Spleen (tissue), 11 donors: ENCODE data around the gene SSH2. TPM values are rescaled to one million over a fixed set of nuclear protein-coding genes. Genes with fewer than 3 reads are reported as not detected.

Experiments
- DNase-seq: peaks from one replicate; pipeline ENCODE4 v3.0.0-alpha.2; 2020
- H3K27ac ChIP-seq, 8 donors: fragments of 200-600 bp; sonication (generic) in 7 of 8; 1 replicate in 4 of 8; 2 replicates in 4 of 8; pipeline versions ENCODE4 v1.5.0 to v1.8.0; 2016 to 2021; ENCODE audit warnings: inconsistent platforms in 4 of 8, mild to moderate bottlenecking in 4 of 8, moderate library complexity in 1 of 8
- H3K27me3 ChIP-seq, 7 donors: fragments of 200-600 bp; sonication (generic) in 6 of 7; replicated peaks in 1 of 7; 1 replicate in 4 of 7; 2 replicates in 3 of 7; pipeline versions ENCODE4 v1.5.0 to v1.8.0; 2016 to 2021; ENCODE audit warnings: inconsistent platforms in 3 of 7, mild to moderate bottlenecking in 1 of 7
- H3K36me3 ChIP-seq, 6 donors: fragments of 200-600 bp; sonication (generic) in 5 of 6; 1 replicate in 4 of 6; 2 replicates in 2 of 6; pipeline versions ENCODE4 v1.5.0 to v1.8.0; 2016 to 2021; ENCODE audit warnings: inconsistent platforms in 2 of 6
- H3K4me1 ChIP-seq, 6 donors: fragments of 200-600 bp; sonication (generic) in 5 of 6; 1 replicate in 3 of 6; 2 replicates in 3 of 6; pipeline versions ENCODE4 v1.5.0 to v1.8.0; 2016 to 2021; ENCODE audit warnings: inconsistent platforms in 3 of 6
- H3K4me3 ChIP-seq, 8 donors: fragments of 200-600 bp; sonication (generic) in 7 of 8; 1 replicate in 4 of 8; 2 replicates in 4 of 8; pipeline versions ENCODE4 v1.5.0 to v1.8.0; 2016 to 2021; ENCODE audit warnings: inconsistent platforms in 4 of 8, mild to moderate bottlenecking in 4 of 8, moderate library complexity in 2 of 8
- H3K9me3 ChIP-seq, 8 donors: fragments of 200-600 bp; sonication (generic) in 7 of 8; 1 replicate in 4 of 8; 2 replicates in 4 of 8; pipeline versions ENCODE4 v1.5.0 to v1.8.0; 2016 to 2021; ENCODE audit warnings: inconsistent platforms in 4 of 8
- POLR2A ChIP-seq, 3 donors: fragments of 450-650 bp; IDR thresholded peaks; one replicate each; pipeline ENCODE4 v1.5.1; 2017; ENCODE audit warnings: antibody characterized with exemption in 3 of 3, mild to moderate bottlenecking in 1 of 3
- POLR2AphosphoS5 ChIP-seq, 3 donors: sonication (generic); formaldehyde crosslinking; IDR thresholded peaks; one replicate each; pipeline ENCODE4 v1.5.1; 2017; ENCODE audit warnings: antibody characterized with exemption in 3 of 3
- WGBS, 5 donors: extraction: QIAGEN DNeasy Blood & Tissue Kit in 3 of 5; methylation state at CpG; one replicate each; pipeline versions ENCODE4 v1.1.5 to v1.1.7; 2013 to 2018; 5-methylcytosine and 5-hydroxymethylcytosine counted together
- intact Hi-C: fragments of 100-400 bp; cut with DNase I; formaldehyde crosslinking; loops from one replicate; pipeline ENCODE4 v1.15.0; 2023; ENCODE audit warnings: low total_unique reads
- polyA plus RNA-seq, 3 donors: library from polyadenylated mRNA; stranded (reverse); fragments of 200-250 nt; gene quantifications; one replicate each; pipeline ENCODE4 v1.2.1, GENCODE V29; 2013
- total RNA-seq, 7 donors: library from RNA; depleted of rRNA in 3 of 7; stranded (reverse); fragments of >200 nt in 3 of 7; fragmentation: NEBNext Ultra II Directional in 4 of 7; extraction: Animal tissue kit (Norgen Biotek cat#: 25700) in 4 of 7; gene quantifications; one replicate each; pipeline versions ENCODE4 v1.1.0 to v1.2.1, GENCODE V29; 2016 to 2021
- TF ChIP-seq, protein P1 (sequence below), 11 experiments: fragments of 200-600 bp in 7 of 11; fragments of 450-650 bp in 4 of 11; sonication (generic) in 4 of 11; IDR thresholded peaks in 8 of 11; conservative IDR thresholded peaks in 3 of 11; 1 replicate in 7 of 11; 2 replicates in 4 of 11; pipeline versions ENCODE4 v1.4.0 to v1.8.0; 2016 to 2021; ENCODE audit warnings: antibody characterized with exemption in 11 of 11, inconsistent platforms in 4 of 11, mild to moderate bottlenecking in 1 of 11
- donor health status: healthy with polysubstance abuse.
- donor health status: DM: no; HTN: no; CAD: no; lungs with moderate emphysema.
- donor health status: DM: no; HTN: no; CAD: no.
- donor health status: Bipolar disorder and iron deficiency.
- donor health status: healthy.
- donor health status: DM: no; HTN: no; CAD: no.
- donor health status: DM: yes; HTN: yes; CAD: no.

SSH2 gene
- total and polyA plus RNA-seq, 10 donors = 15.9 to 182 (median 113) TPM

DNA sequence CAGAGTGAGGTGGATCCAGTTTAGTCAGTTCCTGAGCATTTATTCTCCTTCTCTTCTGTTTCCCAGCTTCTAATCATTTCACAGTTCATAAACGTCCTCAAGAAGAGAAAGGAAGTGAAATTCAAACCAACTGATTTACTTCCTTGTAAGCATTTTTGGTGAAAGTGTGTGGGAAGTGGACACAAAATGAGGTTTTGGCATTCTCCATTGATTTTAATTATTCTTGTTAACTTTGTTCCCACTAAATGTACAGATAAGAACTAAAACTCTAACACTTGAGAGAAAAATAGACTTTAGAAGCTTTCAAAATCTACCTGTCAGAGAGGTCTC, 264.6 kb downstream of the SSH2 start:
- no peaks in the 10 kb centered on the region for H3K9me3 ChIP-seq
- no peak overlapping the region for H3K4me3 ChIP-seq
- TF ChIP-seq POLR2A (IDR thresholded peaks at IDR 0.05) (no peak), POLR2AphosphoS5 (IDR thresholded peaks at IDR 0.05) (no peak)
- TF ChIP-seq, protein P1, sequence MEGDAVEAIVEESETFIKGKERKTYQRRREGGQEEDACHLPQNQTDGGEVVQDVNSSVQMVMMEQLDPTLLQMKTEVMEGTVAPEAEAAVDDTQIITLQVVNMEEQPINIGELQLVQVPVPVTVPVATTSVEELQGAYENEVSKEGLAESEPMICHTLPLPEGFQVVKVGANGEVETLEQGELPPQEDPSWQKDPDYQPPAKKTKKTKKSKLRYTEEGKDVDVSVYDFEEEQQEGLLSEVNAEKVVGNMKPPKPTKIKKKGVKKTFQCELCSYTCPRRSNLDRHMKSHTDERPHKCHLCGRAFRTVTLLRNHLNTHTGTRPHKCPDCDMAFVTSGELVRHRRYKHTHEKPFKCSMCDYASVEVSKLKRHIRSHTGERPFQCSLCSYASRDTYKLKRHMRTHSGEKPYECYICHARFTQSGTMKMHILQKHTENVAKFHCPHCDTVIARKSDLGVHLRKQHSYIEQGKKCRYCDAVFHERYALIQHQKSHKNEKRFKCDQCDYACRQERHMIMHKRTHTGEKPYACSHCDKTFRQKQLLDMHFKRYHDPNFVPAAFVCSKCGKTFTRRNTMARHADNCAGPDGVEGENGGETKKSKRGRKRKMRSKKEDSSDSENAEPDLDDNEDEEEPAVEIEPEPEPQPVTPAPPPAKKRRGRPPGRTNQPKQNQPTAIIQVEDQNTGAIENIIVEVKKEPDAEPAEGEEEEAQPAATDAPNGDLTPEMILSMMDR (IDR thresholded peaks at IDR 0.05 in 8 of 11, conservative IDR thresholded peaks at IDR 0.05 in 3 of 11) = no peak
- H3K27ac ChIP-seq = peak overlapping the region in 6 of 8 donors; percentile 19 to 70 (median 57)
- peaks cover 3 to 36% (median 11%) of the 10 kb centered on the region in 6 donors for H3K4me1 ChIP-seq
- H3K27me3 ChIP-seq = no peaks in the 10 kb centered on the region
- H3K36me3 ChIP-seq = peaks cover 2 to 100% (median 70%) of the 10 kb centered on the region in 6 donors
- no peak for DNase-seq
- WGBS, 5 donors = 4 to 17% (median 5%) methylated on average over 1 of the region's 1 CpG
- intact Hi-C loops = no loop called here

DNA sequence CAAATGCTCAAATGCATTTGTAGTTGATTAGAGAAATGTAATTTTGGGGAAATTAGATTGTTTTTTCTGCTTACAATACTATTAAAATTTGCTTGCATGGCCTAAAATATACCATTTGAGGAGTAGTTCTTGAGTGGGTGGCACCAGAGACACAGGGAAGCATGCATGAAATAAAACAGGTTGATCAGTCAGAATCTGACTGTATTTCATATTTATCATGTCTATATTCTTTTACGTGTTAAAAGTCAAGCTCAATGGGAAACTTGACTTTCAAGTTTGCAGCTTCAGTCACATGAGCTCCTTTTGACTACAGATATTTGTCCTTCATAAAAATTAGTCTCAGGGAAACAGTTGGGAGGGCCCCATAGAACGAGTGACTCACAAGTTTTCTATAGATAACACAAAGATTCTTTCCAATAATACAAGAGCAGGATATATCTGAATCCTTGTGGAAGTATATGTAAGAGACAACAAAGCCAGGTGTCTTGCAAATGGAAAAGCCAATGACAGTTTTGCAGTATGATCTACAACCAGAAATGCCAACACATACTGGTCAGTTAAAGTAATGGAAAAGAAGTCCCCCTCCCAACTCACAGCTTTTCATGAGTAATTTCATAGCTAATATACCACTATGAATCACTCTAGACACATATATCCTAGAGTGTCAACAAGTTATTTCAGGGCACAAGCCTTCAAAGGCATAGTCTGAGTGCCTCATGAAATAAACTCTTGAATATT, 265.1 kb downstream of the SSH2 start:
- no peak for DNase-seq
- H3K36me3 ChIP-seq = peaks cover 2 to 100% (median 70%) of the 10 kb centered on the region in 6 donors
- intact Hi-C loops = no loop called here
- H3K27ac ChIP-seq = peak overlapping the region in 6 of 8 donors; percentile 19 to 70 (median 57)
- 54 to 76% (median 71%) methylated on average over 2 of the region's 2 CpGs for WGBS, 5 donors
- no peaks in the 10 kb centered on the region for H3K9me3 ChIP-seq
- H3K4me3 ChIP-seq = no peak overlapping the region
- peaks cover 3 to 36% (median 11%) of the 10 kb centered on the region in 6 donors for H3K4me1 ChIP-seq
- H3K27me3 ChIP-seq = no peaks in the 10 kb centered on the region
- TF ChIP-seq POLR2AphosphoS5 (IDR thresholded peaks at IDR 0.05) = no peak

DNA sequence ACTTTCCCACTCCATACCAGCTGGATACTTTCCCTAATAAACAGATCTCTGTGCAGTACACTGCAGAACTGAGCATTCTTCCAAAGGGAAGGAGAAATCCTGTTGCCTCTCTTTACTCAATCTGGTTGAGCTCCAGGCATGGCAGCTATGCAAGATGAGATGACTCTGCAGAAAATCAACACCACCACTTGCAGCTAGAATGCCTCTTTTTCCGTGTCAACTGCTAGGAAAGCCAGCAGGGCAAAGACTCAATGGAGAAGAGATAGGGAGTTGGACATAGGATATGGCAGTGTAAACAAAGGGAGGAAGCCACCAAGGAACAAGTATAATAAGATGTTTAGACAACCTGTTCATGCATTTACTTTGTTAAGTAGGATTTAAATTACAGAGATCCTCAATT, 266.9 kb downstream of the SSH2 start:
- Histone ChIP-seq H3K4me3 (no peak overlapping the region), H3K36me3 (peaks cover 2 to 100% (median 64%) of the 10 kb centered on the region in 6 donors), H3K27me3 (no peaks in the 10 kb centered on the region), H3K4me1 (peaks cover 3 to 46% (median 11%) of the 10 kb centered on the region in 6 donors), H3K27ac (peak overlapping the region in 2 of 8 donors; percentile 7 to 20), H3K9me3 (no peaks in the 10 kb centered on the region)
- 37 to 50% (median 41%) methylated on average over 1 of the region's 1 CpG for WGBS, 5 donors
- TF ChIP-seq POLR2AphosphoS5 (IDR thresholded peaks at IDR 0.05) = peak in 1 of 3 donors; percentile 23
- TF ChIP-seq, protein P1 (IDR thresholded peaks at IDR 0.05 in 8 of 11, conservative IDR thresholded peaks at IDR 0.05 in 3 of 11) = no peak
- no peak for TF ChIP-seq POLR2A (IDR thresholded peaks at IDR 0.05)
- intact Hi-C loops = no loop called here
- DNase-seq = no peak

DNA sequence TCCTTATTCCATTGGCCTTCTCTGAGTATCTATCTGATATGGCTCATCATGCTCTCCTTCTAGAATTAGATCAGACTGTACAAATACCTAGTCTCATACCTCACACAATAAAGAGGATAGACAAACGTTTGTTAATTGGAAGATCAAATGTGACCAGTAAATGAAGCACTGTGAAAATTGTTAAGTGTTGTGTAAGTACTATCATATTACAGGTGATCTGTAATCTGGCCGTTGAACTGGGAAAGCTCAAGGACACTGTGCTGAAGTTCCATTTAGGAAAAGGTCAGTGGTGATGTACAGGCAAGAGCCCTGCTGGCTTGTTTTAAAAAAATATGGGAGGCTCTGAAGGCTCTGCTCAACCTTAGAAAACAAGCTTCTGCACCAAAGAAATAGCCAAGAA, 268.8 kb downstream of the SSH2 start:
- peaks cover 0 to 100% (median 52%) of the 10 kb centered on the region in 6 donors for H3K36me3 ChIP-seq
- no peak overlapping the region for H3K4me3 ChIP-seq
- peaks cover 3 to 39% (median 11%) of the 10 kb centered on the region in 6 donors for H3K4me1 ChIP-seq
- DNase-seq = no peak
- TF ChIP-seq, protein P1 (IDR thresholded peaks at IDR 0.05 in 8 of 11, conservative IDR thresholded peaks at IDR 0.05 in 3 of 11) = no peak
- TF ChIP-seq POLR2AphosphoS5 (IDR thresholded peaks at IDR 0.05) = no peak
- TF ChIP-seq POLR2A (IDR thresholded peaks at IDR 0.05) = no peak
- WGBS, 5 donors = 80 to 88% (median 85%) methylated on average over 2 of the region's 2 CpGs
- no peak overlapping the region for H3K27ac ChIP-seq
- no peaks in the 10 kb centered on the region for H3K9me3 ChIP-seq
- intact Hi-C loops = no loop called here
- no peaks in the 10 kb centered on the region for H3K27me3 ChIP-seq
